ENCODE results near the gene TBCD.

GRCh38 chr17:82915757-82916027, 163.8 kb downstream of the TBCD start:
- TF ChIP-seq CTCF (IDR thresholded peaks at IDR 0.05): no peak
- TF ChIP-seq POLR2A (IDR thresholded peaks at IDR 0.05): no peak
